SK-N-MC (cell line): Measurements from ENCODE around the gene SLC51B.

ENCODE experiments used
- DNase-seq: peaks from one replicate; pipeline ENCODE4 v3.0.0-alpha.2; 2011; ENCODE audit warnings: low read depth, low spot score
- H3K27ac ChIP-seq: fragments of 200-600 bp; sonication (generic); 2 replicates; pipeline ENCODE4 v1.5.1; 2016; ENCODE audit warnings: mixed run types
- H3K36me3 ChIP-seq: fragments of 200-600 bp; sonication (generic); 2 replicates; pipeline ENCODE4 v1.6.1; 2017; ENCODE audit warnings: antibody characterized with exemption, low read length, mixed read lengths; ENCODE audit not compliant: insufficient read depth
- H3K4me3 ChIP-seq: fragments of 200-600 bp; sonication (generic); 2 replicates; pipeline ENCODE4 v1.5.1; 2016
- H3K9ac ChIP-seq: fragments of 200-600 bp; sonication (generic); 2 replicates; pipeline ENCODE4 v1.8.0; 2017; ENCODE audit warnings: mixed run types, mixed read lengths; ENCODE audit not compliant: insufficient read length
- H3K9me3 ChIP-seq: fragments of 200-600 bp; sonication (generic); 2 replicates; pipeline ENCODE4 v1.6.1; 2017; ENCODE audit warnings: low read depth, mild to moderate bottlenecking, antibody characterized with exemption, low read length, moderate library complexity, mixed read lengths
- EZH2 ChIP-seq: fragments of 200-600 bp; sonication (generic); IDR thresholded peaks from one replicate; pipeline ENCODE4 v1.6.1; 2017; ENCODE audit warnings: antibody characterized with exemption
- FOXP2 ChIP-seq: optimal IDR thresholded peaks from 2 replicates; pipeline ENCODE3; 2011; ENCODE audit warnings: mild to moderate bottlenecking, moderate library complexity; ENCODE audit not compliant: insufficient read depth; ENCODE audit errors: extremely low read length, control extremely low read depth
- POLR2AphosphoS5 ChIP-seq: IDR thresholded peaks from 2 replicates; pipeline ENCODE4 v1.6.1; 2012; ENCODE audit warnings: mild to moderate bottlenecking, low read depth, low read length, borderline replicate concordance

Gene SLC51B

DNA sequence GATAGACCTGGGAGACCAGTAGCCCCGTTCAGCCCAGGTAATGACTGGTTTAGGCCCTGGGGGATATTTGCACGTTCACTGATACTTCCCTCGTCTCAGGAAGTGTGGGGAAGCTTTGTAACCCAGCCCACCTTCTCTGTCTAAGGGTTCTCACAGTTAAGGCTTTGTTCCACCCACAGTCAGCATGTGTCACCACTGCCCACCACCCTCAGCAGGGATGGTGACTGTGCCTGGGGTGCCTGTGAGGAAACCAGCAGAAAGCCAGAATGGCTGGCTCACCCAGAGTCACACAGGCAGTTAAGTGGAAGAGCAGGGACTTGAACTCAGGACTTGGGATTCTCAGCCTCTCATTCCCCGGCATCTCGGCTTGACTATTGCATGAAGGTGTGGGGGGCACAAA lies 36.6 kb downstream of the SLC51B start:
- no peaks in the 10 kb centered on the region for H3K9me3 ChIP-seq
- no peak for DNase-seq
- H3K9ac ChIP-seq, result no peak overlapping the region
- no peak overlapping the region for H3K27ac ChIP-seq
- TF ChIP-seq FOXP2 (no peak), EZH2 (no peak), POLR2AphosphoS5 (no peak)
- H3K36me3 ChIP-seq, result no peaks in the 10 kb centered on the region
- no peak overlapping the region for H3K4me3 ChIP-seq

DNA sequence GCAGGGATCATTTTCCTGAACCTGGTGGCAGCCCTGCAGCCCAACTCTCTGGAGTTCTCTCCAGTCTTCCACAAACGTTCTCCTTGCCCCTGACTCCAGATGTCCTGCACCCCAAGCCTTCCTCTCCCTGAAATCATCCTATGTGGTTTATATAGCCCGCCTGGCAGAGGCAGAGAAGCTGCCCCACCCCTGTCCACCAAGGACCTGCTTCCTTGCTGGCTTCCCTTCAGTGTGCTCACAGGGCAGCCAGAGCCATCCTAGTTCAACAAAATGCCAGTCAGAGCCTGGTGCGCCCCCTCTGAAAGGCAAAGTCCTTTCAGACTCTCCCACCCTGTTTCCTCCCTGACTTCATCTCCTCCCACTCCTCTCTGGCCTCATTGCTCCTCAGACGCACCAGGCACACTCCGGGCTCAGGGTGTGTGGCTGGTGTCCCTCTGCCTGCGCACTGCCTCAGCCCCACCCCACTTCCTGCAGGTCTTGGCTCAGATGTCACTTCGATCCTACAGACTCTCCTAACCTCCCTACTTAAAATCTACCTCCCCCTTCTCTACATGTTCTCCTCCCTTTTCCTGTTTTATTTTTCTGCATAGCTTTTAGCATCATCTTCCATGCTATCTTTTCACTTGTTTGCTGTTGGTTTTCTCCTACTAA lies 37.2 kb downstream of the SLC51B start:
- H3K4me3 ChIP-seq, result no peak overlapping the region
- DNase-seq, result no peak
- no peak for TF ChIP-seq POLR2AphosphoS5
- no peak for TF ChIP-seq FOXP2
- TF ChIP-seq EZH2, result no peak
- H3K36me3 ChIP-seq, result no peaks in the 10 kb centered on the region
- no peak overlapping the region for H3K9ac ChIP-seq
- no peak overlapping the region for H3K27ac ChIP-seq
- H3K9me3 ChIP-seq, result no peaks in the 10 kb centered on the region

DNA sequence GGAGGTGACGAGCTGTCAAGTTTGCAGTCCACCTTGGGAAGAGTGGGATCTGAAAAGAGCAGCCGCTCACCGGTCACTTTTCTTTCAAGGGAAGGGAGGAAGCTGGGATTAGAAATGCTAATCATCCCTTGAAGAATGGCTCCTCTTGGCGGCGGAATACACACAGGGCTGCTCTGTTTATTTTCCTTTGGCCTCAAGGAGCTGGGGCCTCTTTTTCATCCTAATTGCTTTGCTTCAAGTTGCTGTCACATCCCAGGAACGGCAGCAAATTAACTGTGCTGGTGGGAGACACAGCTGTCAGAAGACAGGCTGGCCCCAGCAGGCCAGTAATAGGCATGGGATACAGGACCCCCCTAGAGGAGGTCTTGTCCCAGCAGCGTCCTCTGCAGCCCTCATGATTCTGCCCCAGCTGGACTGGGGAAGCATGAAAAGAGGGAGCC lies 38.1 kb downstream of the SLC51B start:
- H3K9ac ChIP-seq, result no peak overlapping the region

DNA sequence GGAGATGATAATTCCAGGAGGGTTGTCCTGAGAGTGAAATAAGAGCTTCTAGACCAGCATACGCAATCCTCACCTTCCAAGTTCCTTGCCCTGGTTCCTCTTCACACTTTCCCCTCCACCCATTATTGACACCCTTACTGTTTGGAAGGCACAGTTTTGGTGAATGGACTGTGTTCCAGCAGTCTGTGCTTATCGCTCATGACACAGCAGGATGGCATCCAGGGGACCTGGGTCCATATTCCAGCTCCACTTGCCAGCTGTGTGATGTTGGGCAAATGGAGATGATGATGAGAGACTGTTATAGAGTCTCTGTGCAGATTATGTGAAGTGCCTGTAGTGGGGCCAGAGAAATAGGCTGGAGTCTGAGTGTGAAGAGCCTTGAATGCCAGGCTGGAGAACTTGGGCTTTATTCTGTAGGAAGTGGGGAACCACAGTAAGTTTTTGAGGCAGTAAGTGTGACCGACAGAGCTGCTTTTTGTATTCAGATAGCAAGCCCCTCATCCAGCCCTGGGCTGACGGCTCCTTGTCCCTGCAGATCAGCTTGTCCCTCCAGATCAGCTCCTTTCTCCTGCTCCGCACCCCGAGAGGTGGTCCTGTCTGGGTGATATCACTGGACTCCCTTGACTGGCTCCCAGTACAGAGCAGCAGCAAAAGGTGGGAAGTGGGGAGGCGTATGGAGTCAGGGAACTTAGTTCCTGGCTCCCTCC lies 39.5 kb downstream of the SLC51B start:
- Histone ChIP-seq H3K36me3 (no peaks in the 10 kb centered on the region), H3K9me3 (no peaks in the 10 kb centered on the region), H3K4me3 (no peak overlapping the region), H3K9ac (no peak overlapping the region), H3K27ac (no peak overlapping the region)
- no peak for DNase-seq
- no peak for TF ChIP-seq POLR2AphosphoS5

More for the DNA sequence above, 38.1 kb downstream of the SLC51B start:
- H3K27ac ChIP-seq, result no peak overlapping the region
- H3K4me3 ChIP-seq, result no peak overlapping the region
- TF ChIP-seq EZH2 (no peak), POLR2AphosphoS5 (no peak), FOXP2 (no peak)
- no peak for DNase-seq
- H3K9me3 ChIP-seq, result no peaks in the 10 kb centered on the region
- H3K36me3 ChIP-seq, result no peaks in the 10 kb centered on the region

- no peaks in the 10 kb centered on the region for H3K9me3 ChIP-seq
- no peak for DNase-seq
- no peak overlapping the region for H3K9ac ChIP-seq
- H3K4me3 ChIP-seq, result no peak overlapping the region
- H3K36me3 ChIP-seq, result no peaks in the 10 kb centered on the region
- no peak for TF ChIP-seq EZH2
- no peak for TF ChIP-seq POLR2AphosphoS5
- TF ChIP-seq FOXP2, result no peak
- H3K27ac ChIP-seq, result no peak overlapping the region
Measured at GRCh38 chr15:65085207-65085753, 40.1 kb downstream of the SLC51B start.

DNA sequence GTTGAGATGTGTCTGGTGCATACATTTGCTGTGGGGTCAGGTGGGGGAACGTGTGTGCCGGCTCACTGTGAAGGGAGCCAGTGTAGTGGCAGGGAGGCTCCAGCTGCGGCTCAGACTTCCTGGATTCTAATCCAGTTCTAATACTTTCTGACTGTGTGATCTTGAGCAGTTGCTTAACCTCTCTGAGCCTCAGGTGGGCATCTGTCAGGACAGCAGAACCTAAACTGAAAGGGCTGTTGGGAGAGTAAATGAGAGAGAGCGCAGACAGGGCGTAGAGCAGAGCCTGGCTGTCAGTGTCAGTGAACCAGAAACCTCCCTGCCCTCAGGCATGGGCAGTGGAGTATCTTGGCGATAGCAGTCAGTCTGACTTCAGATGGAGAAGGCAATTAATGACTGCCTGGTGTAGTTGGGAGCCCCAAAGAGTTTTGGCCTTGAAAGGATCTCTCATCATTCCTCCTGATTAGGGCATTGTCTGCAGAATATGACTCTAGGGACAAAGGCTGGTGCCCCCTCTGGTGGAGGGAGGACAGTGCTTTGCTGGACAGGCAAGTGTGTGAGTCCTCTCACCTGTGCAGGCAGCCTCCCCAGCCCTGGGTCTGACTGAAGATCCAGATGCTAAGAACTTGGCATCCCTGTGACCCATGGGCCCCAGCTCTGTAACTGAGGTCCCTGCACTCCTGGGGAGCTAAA lies 40.9 kb downstream of the SLC51B start:
- Histone ChIP-seq H3K27ac (no peak overlapping the region), H3K4me3 (no peak overlapping the region), H3K36me3 (no peaks in the 10 kb centered on the region), H3K9me3 (no peaks in the 10 kb centered on the region), H3K9ac (no peak overlapping the region)
- no peak for TF ChIP-seq FOXP2
- TF ChIP-seq POLR2AphosphoS5, result no peak
- no peak for TF ChIP-seq EZH2
- no peak for DNase-seq

- no peak for TF ChIP-seq POLR2AphosphoS5
- TF ChIP-seq FOXP2, result no peak
- no peak for TF ChIP-seq EZH2
- Histone ChIP-seq H3K4me3 (no peak overlapping the region), H3K27ac (no peak overlapping the region), H3K9ac (no peak overlapping the region), H3K9me3 (no peaks in the 10 kb centered on the region), H3K36me3 (no peaks in the 10 kb centered on the region)
- DNase-seq, result no peak
Measured at GRCh38 chr15:65086680-65087111, 41.5 kb downstream of the SLC51B start.

- no peak for TF ChIP-seq EZH2
- no peak for TF ChIP-seq FOXP2
- no peak for TF ChIP-seq POLR2AphosphoS5
- Histone ChIP-seq H3K9me3 (no peaks in the 10 kb centered on the region), H3K27ac (no peak overlapping the region), H3K4me3 (no peak overlapping the region), H3K9ac (no peak overlapping the region), H3K36me3 (no peaks in the 10 kb centered on the region)
- no peak for DNase-seq
Measured at GRCh38 chr15:65087411-65087810, 42.2 kb downstream of the SLC51B start.
